Fibroblast of the aortic adventitia (primary cell): Measurements from ENCODE around the gene IP6K2. TPM values are rescaled to one million over a fixed set of nuclear protein-coding genes. Genes with fewer than 3 reads are reported as not detected.

ENCODE experiments used
- DNase-seq: peaks from one replicate; pipeline ENCODE4 v3.0.0-alpha.2; 2010; ENCODE audit warnings: low read depth
- H3K4me3 ChIP-seq: 2 replicates; pipeline ENCODE4 v1.5.1; 2011; ENCODE audit warnings: low read depth, mild to moderate bottlenecking, control low read depth, low read length, moderate library complexity
- total RNA-seq: library from RNA; depleted of rRNA; stranded (reverse); fragments of >200 nt; gene quantifications from 2 replicates; pipeline ENCODE4 v1.2.3, GENCODE V29; 2012; ENCODE audit warnings: low replicate concordance
- TF ChIP-seq, protein P1 (sequence below): IDR thresholded peaks from 2 replicates; pipeline ENCODE4 v1.5.1; 2011; ENCODE audit warnings: mild to moderate bottlenecking, low read length, control low read depth, inconsistent platforms; ENCODE audit not compliant: insufficient read depth

IP6K2 gene
- total RNA-seq, 1 donor = 35.7 TPM

DNA sequence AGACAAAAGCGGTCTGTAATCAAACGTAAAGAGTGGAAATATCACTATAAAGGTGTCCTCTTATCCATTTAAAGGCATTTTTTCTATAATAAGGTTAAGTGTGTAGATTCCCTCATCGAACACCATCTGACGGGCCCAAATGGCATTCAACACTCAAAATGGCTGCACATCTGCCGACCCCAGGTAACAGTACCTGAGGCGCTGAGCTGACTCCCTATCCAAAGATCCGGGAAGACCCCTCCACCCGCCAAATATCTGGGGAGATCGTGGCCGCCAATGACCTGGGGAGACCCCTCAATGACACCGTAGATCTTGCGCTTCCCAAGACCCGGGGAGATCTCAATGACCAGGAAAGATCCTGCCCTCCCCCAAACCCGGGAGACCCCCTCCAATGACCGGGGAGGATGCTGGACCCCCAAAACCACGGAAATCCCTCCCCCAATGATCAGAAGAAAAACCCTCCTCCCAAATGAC, 476 bp downstream of the IP6K2 start:
- peak overlapping the region; percentile 96 for H3K4me3 ChIP-seq
- TF ChIP-seq, protein P1, sequence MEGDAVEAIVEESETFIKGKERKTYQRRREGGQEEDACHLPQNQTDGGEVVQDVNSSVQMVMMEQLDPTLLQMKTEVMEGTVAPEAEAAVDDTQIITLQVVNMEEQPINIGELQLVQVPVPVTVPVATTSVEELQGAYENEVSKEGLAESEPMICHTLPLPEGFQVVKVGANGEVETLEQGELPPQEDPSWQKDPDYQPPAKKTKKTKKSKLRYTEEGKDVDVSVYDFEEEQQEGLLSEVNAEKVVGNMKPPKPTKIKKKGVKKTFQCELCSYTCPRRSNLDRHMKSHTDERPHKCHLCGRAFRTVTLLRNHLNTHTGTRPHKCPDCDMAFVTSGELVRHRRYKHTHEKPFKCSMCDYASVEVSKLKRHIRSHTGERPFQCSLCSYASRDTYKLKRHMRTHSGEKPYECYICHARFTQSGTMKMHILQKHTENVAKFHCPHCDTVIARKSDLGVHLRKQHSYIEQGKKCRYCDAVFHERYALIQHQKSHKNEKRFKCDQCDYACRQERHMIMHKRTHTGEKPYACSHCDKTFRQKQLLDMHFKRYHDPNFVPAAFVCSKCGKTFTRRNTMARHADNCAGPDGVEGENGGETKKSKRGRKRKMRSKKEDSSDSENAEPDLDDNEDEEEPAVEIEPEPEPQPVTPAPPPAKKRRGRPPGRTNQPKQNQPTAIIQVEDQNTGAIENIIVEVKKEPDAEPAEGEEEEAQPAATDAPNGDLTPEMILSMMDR = no peak
- DNase-seq = no peak

DNA sequence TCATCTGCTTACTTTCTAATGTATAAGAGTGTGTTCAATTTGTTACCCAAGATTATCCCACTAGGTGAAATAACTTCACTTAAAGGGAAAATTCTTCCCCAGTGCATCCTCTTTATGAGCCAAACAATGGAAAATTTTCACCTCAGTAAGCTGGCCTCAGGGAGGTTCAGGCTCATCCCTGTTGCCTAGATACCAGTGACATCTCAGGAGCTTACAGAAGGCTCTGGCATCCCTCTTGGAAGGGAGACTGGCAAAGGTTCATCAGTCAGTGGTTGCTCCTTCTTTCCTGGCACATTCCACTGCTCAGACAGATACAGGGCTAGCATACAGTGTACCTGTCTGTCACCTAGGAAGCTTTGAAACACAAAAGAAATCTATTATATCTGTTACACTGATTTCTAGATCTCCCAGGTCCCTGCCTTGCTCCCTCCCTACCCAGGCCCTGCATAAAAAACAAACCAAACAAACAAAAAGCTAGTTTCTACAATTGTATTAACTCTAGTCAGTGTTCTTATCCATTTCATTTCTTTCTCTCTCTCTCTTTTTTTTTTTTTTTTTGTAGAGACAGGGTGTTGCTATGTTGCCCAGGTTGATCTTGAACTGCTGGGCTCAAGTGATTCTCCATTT, 1.7 kb downstream of the IP6K2 start:
- H3K4me3 ChIP-seq = peak overlapping the region; percentile 96
- DNase-seq = peak; percentile 32
- TF ChIP-seq, protein P1 = no peak

DNA sequence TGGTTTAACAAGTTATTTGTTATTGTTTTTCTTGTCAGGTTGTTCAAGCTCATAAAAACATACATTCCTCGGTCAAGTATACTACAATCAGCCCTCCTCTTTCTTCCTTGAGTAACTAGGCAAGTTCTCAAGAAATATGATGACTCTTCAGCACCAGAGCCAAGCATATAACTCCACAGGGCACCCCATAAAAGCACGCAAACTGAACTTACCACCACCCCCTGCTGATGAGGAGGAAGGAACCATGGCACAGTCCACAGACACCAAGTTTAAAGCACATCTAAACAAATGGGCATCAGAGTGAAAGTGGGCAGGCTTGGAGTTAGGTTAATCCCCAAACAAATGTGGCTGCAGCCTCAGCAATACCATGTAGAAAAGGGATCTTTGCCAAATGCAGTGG, 5.3 kb downstream of the IP6K2 start:
- TF ChIP-seq, protein P1 = no peak
- no peak for DNase-seq

DNA sequence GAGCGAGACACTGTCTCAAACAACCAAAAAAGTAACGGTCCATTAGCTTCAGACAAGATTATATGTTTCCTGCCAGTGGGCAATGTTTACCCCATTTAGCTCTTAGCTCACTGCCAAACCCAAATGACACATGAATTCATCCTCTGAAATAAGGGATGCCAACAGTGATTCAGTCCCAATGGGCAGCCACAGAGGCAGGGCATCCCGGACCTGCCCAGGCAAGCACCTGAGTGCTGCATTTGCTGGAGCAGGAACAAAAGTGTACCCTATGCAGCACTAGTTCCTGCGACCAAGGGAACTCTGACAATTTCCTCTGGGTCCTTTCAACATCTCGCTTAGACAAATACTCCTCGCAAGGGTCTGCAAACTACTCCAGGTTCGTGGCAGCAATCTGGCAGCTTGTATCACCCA, 8.0 kb downstream of the IP6K2 start:
- DNase-seq = no peak
- TF ChIP-seq, protein P1 = no peak
- H3K4me3 ChIP-seq = no peak overlapping the region

More for the DNA sequence above, 5.3 kb downstream of the IP6K2 start:
- no peak overlapping the region for H3K4me3 ChIP-seq

DNA sequence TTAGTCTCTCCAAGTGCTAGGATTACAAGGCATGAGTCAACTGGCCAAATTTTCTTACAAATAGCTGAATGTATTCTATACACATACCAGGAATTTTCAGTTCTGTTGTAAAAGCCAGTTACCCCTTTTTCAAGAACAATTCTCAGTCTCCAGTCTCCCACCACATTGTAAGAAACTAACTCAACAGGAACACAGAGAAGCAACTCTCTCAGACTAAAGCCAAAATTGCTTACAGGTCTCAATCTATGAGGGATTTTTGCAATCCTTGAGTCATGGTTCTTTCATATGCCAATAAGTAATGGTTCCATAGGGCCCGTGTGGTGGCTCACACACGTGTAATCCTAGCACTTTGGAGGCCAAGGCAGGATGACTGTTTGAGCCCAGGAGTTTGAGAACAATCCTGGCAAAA, 8.5 kb downstream of the IP6K2 start:
- TF ChIP-seq, protein P1 = no peak
- DNase-seq = peak; percentile 47
- H3K4me3 ChIP-seq = no peak overlapping the region

DNA sequence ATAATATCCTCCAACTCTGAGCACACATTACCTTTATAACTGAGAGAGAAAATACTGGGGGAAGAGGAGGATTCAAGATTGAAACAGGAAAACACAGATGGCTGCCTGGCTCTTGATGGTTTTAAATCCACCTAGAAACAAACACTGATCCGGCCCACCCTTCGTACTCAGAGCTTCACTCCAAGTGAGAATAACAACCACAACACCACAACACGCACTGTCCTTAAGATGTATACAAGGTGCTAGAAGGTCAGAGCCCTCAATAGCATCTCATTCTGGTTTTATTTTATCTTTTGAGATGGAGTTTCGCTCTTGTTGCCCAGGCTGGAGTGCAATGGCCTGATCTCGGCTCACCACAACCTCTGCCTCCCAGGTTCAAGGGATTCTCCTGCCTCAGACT, 9.9 kb downstream of the IP6K2 start:
- TF ChIP-seq, protein P1 = no peak
- no peak overlapping the region for H3K4me3 ChIP-seq
- DNase-seq = no peak

DNA sequence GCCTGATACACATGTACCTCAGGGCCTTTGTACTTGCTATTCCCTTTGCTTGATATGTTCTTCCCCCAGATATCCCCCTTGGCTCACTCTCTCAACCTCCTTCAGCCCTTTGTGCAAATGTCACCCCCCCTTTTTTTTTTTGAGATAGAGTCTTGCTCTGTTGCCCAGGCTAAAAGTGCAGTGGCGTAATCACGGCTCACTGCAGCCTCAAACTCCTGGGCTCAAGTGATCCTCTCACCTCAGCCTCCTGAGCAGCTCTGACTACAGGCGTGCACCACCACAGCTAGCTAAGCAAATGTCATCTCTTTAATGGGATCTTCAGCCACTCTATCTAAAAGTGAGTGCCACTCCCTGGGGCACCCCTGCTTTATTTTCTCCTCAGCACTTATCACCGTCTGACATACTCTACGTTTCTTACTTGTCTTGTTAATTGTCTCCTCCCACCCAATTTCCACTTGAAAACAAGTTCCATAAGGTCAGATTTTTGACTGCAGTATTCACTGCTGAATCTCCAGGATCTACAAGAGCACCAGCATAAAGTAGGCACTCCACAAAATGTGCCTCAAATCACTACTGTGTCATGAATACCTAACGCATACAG, 14.6 kb downstream of the IP6K2 start:
- TF ChIP-seq, protein P1 = no peak
- no peak for DNase-seq
- no peak overlapping the region for H3K4me3 ChIP-seq
